Measurements from ENCODE around the gene ATP8B3. TPM values are rescaled to one million over a fixed set of nuclear protein-coding genes. Genes with fewer than 3 reads are reported as not detected.
A peak's percentile ranks its signal among the peaks of the same experiment; 100 is the strongest.

Gene ATP8B3
- total and polyA plus RNA-seq, 10 donors, result 1.9 to 10.1 (median 5.6) TPM

DNA sequence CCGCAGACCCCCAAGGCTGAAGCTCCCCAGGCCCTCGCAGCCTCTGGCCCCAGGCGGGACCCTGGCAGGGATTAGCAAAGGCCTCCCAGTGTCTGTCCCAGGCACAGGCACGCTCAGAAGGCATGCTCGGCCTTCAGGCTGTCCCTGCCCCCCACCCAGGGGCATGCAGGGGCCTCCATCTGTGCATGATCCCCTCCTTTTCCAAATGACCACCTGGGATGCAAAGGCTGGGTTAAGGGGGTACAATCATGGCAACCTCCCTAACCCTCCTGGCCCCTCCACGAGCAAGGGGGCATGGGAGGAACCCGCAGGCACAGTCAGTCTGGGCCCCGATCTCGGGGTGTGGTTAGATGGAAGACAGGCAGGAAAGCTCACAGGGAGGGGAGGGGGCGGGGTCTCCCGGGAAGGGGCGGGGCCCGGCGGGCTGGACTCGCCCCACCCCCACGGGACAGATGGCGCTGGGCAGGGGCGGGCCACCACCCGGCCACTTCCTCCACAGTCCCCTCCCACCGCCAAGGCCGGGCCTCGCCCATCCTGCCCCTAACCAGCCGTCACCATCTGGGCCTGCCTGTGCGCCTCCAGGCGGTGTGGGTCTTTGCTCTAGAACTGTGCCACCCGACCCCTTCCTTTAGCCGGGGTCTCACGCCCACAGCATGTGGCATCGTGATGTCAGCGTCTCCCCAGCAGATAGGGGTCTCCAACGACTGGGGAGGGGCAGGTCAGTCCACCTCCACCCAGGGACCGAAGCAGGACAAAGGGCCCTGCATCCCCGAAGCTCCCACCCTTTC lies 43.2 kb upstream of the ATP8B3 start:
- Histone ChIP-seq H3K9me3 (no peaks in the 10 kb centered on the region), H3K27ac (peak overlapping the region; percentile 80 to 99 (median 95)), H3K36me3 (peaks cover 0 to 9% (median 6%) of the 10 kb centered on the region in 6 donors), H3K4me3 (peak overlapping the region; percentile 25 to 82 (median 50)), H3K4me1 (peaks cover 60 to 98% (median 91%) of the 10 kb centered on the region in 6 donors), H3K27me3 (replicated peaks in 1 of 7) (no peaks in the 10 kb centered on the region)
- DNase-seq, result peak; percentile 99
- WGBS, 5 donors, result 8 to 12% (median 10%) methylated on average over 13 to 32 of the region's 33 CpGs
- intact Hi-C loops (cut with DNase I; ENCODE audit: low total_unique reads), result no loop called here
- TF ChIP-seq, protein P1, sequence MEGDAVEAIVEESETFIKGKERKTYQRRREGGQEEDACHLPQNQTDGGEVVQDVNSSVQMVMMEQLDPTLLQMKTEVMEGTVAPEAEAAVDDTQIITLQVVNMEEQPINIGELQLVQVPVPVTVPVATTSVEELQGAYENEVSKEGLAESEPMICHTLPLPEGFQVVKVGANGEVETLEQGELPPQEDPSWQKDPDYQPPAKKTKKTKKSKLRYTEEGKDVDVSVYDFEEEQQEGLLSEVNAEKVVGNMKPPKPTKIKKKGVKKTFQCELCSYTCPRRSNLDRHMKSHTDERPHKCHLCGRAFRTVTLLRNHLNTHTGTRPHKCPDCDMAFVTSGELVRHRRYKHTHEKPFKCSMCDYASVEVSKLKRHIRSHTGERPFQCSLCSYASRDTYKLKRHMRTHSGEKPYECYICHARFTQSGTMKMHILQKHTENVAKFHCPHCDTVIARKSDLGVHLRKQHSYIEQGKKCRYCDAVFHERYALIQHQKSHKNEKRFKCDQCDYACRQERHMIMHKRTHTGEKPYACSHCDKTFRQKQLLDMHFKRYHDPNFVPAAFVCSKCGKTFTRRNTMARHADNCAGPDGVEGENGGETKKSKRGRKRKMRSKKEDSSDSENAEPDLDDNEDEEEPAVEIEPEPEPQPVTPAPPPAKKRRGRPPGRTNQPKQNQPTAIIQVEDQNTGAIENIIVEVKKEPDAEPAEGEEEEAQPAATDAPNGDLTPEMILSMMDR (IDR thresholded peaks at IDR 0.05 in 8 of 11, conservative IDR thresholded peaks at IDR 0.05 in 3 of 11), result peak in 6 of 11 experiments; percentile 8 to 52 (median 21)
- TF ChIP-seq POLR2A (IDR thresholded peaks at IDR 0.05) (peak in 2 of 3 donors; percentile 20 to 27), POLR2AphosphoS5 (IDR thresholded peaks at IDR 0.05) (peak; percentile 92 to 97 (median 97))

DNA sequence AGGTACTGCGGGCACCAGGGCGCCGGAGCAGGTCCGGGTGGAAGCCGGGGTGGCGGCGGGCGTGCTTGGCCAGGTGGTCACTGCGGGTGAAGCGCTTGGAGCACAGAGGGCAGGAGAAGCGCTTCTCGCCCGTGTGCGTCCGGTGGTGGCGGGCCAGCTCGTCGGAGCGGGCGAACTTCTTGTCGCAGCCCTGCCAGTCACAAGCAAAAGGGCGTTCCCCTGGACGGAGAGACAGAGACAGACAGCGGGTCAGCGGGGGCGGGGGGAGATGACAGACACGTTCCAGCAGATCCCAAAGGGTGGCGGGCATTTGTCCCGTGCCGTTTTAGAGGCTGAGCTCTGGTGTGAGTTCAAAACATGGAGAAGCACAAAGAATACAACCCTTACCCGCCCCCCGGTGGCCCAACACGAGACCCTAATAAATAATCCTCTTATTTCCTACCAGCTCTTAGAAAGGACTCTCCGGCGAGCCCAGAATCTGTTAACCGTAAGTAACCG lies 42.5 kb upstream of the ATP8B3 start:
- Histone ChIP-seq H3K4me3 (peak overlapping the region in 4 of 8 donors; percentile 54 to 82 (median 56)), H3K27me3 (replicated peaks in 1 of 7) (no peaks in the 10 kb centered on the region), H3K9me3 (no peaks in the 10 kb centered on the region), H3K36me3 (peaks cover 0 to 9% (median 6%) of the 10 kb centered on the region in 6 donors), H3K4me1 (peaks cover 56 to 98% (median 86%) of the 10 kb centered on the region in 6 donors), H3K27ac (peak overlapping the region; percentile 80 to 99 (median 95))
- intact Hi-C loops (cut with DNase I; ENCODE audit: low total_unique reads), result no loop called here
- no peak for TF ChIP-seq POLR2AphosphoS5 (IDR thresholded peaks at IDR 0.05)
- TF ChIP-seq, protein P1 (IDR thresholded peaks at IDR 0.05 in 8 of 11, conservative IDR thresholded peaks at IDR 0.05 in 3 of 11), result no peak
- TF ChIP-seq POLR2A (IDR thresholded peaks at IDR 0.05), result no peak
- DNase-seq, result peak; percentile 89
- 70 to 88% (median 78%) methylated on average over 34 to 37 of the region's 37 CpGs for WGBS, 5 donors

DNA sequence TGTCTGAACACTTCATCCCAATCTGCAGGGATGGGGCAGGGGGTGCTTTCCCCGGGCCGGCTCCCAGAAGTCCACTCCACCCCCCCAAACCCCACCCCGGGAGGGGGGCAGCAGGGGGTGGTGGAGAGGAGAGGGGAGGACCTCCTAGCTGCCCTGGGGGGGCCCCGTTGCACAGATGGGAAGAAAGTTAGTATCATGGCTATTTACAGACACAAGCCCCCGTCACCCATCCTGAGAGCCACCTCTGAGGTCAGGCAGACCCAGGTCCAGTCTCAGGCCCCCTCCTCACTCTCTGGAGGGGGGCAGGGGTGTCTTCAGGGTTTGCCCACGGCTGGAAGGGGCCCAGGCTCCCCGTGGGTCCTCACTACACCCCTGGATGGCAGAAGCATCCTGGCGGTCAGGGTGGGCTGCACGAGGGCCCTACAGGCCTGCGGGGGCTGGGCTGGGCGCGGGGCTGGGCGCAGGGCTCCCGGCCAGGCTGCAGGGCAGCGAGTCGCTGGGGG lies 42.0 kb upstream of the ATP8B3 start:
- Histone ChIP-seq H3K36me3 (peaks cover 0 to 9% (median 6%) of the 10 kb centered on the region in 6 donors), H3K4me3 (peak overlapping the region in 2 of 8 donors; percentile 7 to 82), H3K27ac (peak overlapping the region in 5 of 8 donors; percentile 94 to 99 (median 97)), H3K9me3 (no peaks in the 10 kb centered on the region), H3K27me3 (replicated peaks in 1 of 7) (no peaks in the 10 kb centered on the region), H3K4me1 (peaks cover 56 to 98% (median 84%) of the 10 kb centered on the region in 6 donors)
- TF ChIP-seq POLR2AphosphoS5 (IDR thresholded peaks at IDR 0.05), result no peak
- TF ChIP-seq, protein P1 (IDR thresholded peaks at IDR 0.05 in 8 of 11, conservative IDR thresholded peaks at IDR 0.05 in 3 of 11), result no peak
- TF ChIP-seq POLR2A (IDR thresholded peaks at IDR 0.05), result no peak
- WGBS, 5 donors, result 73 to 82% (median 76%) methylated on average over 6 to 16 of the region's 16 CpGs
- intact Hi-C loops (cut with DNase I; ENCODE audit: low total_unique reads), result no loop called here
- peak; percentile 81 for DNase-seq

All from spleen (tissue), 11 donors.